ENCODE measurements around the gene MYLK. TPM values are rescaled to one million over a fixed set of nuclear protein-coding genes. Genes with fewer than 3 reads are reported as not detected.

MYLK gene
- total and polyA plus RNA-seq, 10 of the 15 experiments (the other 5 are each of a cell fraction or from before 2014, with no cell fraction given): 0.04 to 1.6 (median 0.42) TPM; not detected in 1

DNA sequence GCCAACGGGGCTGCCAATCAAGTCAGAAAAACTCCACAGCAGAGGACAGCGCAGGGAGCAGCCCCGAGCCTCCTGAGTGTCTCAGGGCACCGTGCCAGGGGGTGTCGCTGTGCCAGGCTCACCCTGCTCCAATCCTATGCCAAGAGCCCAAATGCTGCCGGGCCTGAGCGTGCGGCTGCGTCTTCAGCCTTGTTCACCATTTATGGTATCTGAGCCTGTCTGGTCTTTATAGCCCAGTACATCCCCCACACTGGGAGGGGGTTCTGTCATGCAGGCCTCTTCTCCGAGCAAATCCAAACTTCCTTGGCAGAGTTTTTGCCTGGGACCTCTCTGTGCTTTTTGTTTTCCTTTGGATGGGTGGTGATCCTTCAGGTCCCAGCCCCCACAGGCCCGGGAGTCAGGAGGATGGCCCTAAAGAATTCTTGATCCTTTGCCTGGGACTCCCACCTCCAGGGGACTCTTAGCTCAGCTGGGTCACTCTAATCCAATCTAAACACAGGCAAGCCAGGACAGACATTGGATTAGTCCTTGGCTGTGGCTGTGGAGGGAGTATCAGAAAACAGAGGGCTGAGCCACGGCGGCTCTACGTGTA is 164.2 kb downstream of the MYLK start:
- Histone ChIP-seq H3K79me2 (ENCODE audit: control insufficient read depth, insufficient read depth, low read length) (no peaks in the 10 kb centered on the region), H3K9ac (ENCODE audit: control insufficient read depth, insufficient read depth, low read length) (no peak overlapping the region), H3K4me3 (no peak overlapping the region), H3K4me1 (ENCODE audit: control insufficient read depth, insufficient read depth, low read length) (no peaks in the 10 kb centered on the region), H3K27me3 (replicated peaks in 1 of 2; ENCODE audit: control insufficient read depth in 2 of 2, insufficient read depth in 2 of 2, low read length in 1 of 2) (no peaks in the 10 kb centered on the region), H3K36me3 (ENCODE audit: control insufficient read depth in 2 of 2, insufficient read depth in 2 of 2, low read length in 1 of 2) (no peaks in the 10 kb centered on the region), H4K20me1 (ENCODE audit: control insufficient read depth, insufficient read depth) (no peaks in the 10 kb centered on the region), H2AFZ (ENCODE audit: control insufficient read depth, low read depth, low read length) (no peak overlapping the region), H3K9me3 (replicated peaks; ENCODE audit: control insufficient read depth, insufficient read depth, low read length) (no peaks in the 10 kb centered on the region), H3K27ac (ENCODE audit: control insufficient read depth, insufficient read depth) (no peak overlapping the region), H3K4me2 (ENCODE audit: control insufficient read depth, insufficient read depth) (no peak overlapping the region)
- FAIRE-seq (no peak), ATAC-seq (no peak; the same call in 2 of the 3 replicates), DNase-seq (ENCODE audit: low read depth, low spot score) (no peak)
- in situ Hi-C loops (cut with MboI) (loop anchor here (5.0 kb wide), 1 partner anchor 78 kb away; no protein-coding TSS in a partner anchor), intact Hi-C loops (cut with micrococcal nuclease; ENCODE audit: unreplicated experiment) (loop anchor here (1.0 kb wide), 1 partner anchor 68 kb away; no protein-coding TSS in a partner anchor)
- BruUV-seq (replicated peaks): no TSS peak
- POLR2A ChIA-PET: no interaction called here
- SMC1A ChIA-PET (ENCODE audit: uncharacterized antibody, unreplicated experiment): no interaction called here
- WGBS (ENCODE audit: insufficient coverage, insufficient replicate concordance, low lambda C conversion rate, missing lambda C conversion rate): 27% methylated on average over 14 of the region's 14 CpGs
- TF ChIP-seq IRF4 (IDR thresholded peaks at IDR 0.05; ENCODE audit: low read depth, low read length) (no peak), SUPT20H (IDR thresholded peaks at IDR 0.05; ENCODE audit: borderline replicate concordance, control insufficient read depth, low read depth, low read length) (no peak), CBFB (IDR thresholded peaks at IDR 0.05; ENCODE audit: low read depth) (no peak), MYC (IDR thresholded peaks at IDR 0.05; ENCODE audit: insufficient read depth, insufficient read length, insufficient replicate concordance, low read length, severe bottlenecking) (no peak)
- TF ChIP-seq, protein P1, sequence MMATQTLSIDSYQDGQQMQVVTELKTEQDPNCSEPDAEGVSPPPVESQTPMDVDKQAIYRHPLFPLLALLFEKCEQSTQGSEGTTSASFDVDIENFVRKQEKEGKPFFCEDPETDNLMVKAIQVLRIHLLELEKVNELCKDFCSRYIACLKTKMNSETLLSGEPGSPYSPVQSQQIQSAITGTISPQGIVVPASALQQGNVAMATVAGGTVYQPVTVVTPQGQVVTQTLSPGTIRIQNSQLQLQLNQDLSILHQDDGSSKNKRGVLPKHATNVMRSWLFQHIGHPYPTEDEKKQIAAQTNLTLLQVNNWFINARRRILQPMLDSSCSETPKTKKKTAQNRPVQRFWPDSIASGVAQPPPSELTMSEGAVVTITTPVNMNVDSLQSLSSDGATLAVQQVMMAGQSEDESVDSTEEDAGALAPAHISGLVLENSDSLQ (IDR thresholded peaks at IDR 0.05): no peak
- RAD21 ChIA-PET (ENCODE audit: unreplicated experiment): interaction anchor here (0.9 kb wide), 1 partner anchor 70 kb away, joined by 3 read pairs; no protein-coding TSS in a partner anchor
- CTCF ChIA-PET: interaction anchor here (1.1 to 1.2 kb wide), 2 partner anchors 68 to 77 kb away, joined by 5 to 9 read pairs; no protein-coding TSS in a partner anchor
